ENCODE measurements around the gene CAMK1D.
"Not testable (repeated sequence)": the region's sequence is repeated elsewhere in the genome, so short reads cannot be mapped to it uniquely, and the experiment has no call there.

The CAMK1D gene

GRCh38 chr10:12350925-12351324 is 1.6 kb downstream of the CAMK1D start:
- peak overlapping the region; percentile 77 for H3K4me3 ChIP-seq (ENCODE audit: low read depth, low read length)
- DNase-seq (ENCODE audit: low read depth) = no peak
- TF ChIP-seq, protein P1, sequence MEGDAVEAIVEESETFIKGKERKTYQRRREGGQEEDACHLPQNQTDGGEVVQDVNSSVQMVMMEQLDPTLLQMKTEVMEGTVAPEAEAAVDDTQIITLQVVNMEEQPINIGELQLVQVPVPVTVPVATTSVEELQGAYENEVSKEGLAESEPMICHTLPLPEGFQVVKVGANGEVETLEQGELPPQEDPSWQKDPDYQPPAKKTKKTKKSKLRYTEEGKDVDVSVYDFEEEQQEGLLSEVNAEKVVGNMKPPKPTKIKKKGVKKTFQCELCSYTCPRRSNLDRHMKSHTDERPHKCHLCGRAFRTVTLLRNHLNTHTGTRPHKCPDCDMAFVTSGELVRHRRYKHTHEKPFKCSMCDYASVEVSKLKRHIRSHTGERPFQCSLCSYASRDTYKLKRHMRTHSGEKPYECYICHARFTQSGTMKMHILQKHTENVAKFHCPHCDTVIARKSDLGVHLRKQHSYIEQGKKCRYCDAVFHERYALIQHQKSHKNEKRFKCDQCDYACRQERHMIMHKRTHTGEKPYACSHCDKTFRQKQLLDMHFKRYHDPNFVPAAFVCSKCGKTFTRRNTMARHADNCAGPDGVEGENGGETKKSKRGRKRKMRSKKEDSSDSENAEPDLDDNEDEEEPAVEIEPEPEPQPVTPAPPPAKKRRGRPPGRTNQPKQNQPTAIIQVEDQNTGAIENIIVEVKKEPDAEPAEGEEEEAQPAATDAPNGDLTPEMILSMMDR (IDR thresholded peaks at IDR 0.05; ENCODE audit: low read depth, low read length, missing control alignments) = no peak

- no peak for DNase-seq (ENCODE audit: low read depth)
- TF ChIP-seq, protein P1 (IDR thresholded peaks at IDR 0.05; ENCODE audit: low read depth, low read length, missing control alignments) = no peak
- peak overlapping the region; percentile 77 for H3K4me3 ChIP-seq (ENCODE audit: low read depth, low read length)
Observed at GRCh38 chr10:12351447-12351846, 2.1 kb downstream of the CAMK1D start.

- no peak for DNase-seq (ENCODE audit: low read depth)
- TF ChIP-seq, protein P1 (IDR thresholded peaks at IDR 0.05; ENCODE audit: low read depth, low read length, missing control alignments) = no peak
- no peak overlapping the region for H3K4me3 ChIP-seq (ENCODE audit: low read depth, low read length)
Observed at GRCh38 chr10:12351889-12352288, 2.5 kb downstream of the CAMK1D start.

- no peak for DNase-seq (ENCODE audit: low read depth)
- TF ChIP-seq, protein P1 (IDR thresholded peaks at IDR 0.05; ENCODE audit: low read depth, low read length, missing control alignments) = no peak
- H3K4me3 ChIP-seq (ENCODE audit: low read depth, low read length) = no peak overlapping the region
Observed at GRCh38 chr10:12353399-12354242, 4.3 kb downstream of the CAMK1D start.

DNA sequence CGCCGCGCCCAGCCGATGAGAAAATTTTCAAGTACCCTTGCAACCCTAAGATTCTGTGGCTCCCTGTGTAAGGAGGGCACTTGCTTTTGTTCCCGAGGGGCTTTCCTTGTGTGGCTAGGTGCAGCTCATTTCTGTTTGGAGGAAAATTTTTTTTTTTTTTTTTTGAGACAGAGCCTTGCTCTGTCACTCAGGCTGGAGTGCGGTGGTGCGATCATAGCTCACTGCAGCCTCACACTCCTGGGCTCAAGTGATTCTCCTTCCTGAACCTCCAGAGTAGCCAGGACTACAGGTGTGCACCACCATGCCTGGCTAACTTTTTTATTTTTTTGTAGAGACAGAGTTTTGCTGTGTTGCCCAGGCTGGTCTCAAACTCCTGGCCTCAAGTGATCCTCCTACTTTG is 5.3 kb downstream of the CAMK1D start:
- DNase-seq (ENCODE audit: low read depth) = not testable (repeated sequence)

GRCh38 chr10:12355384-12355783 is 6.0 kb downstream of the CAMK1D start:
- no peak for DNase-seq (ENCODE audit: low read depth)
- TF ChIP-seq, protein P1 (IDR thresholded peaks at IDR 0.05; ENCODE audit: low read depth, low read length, missing control alignments) = no peak
- H3K4me3 ChIP-seq (ENCODE audit: low read depth, low read length) = no peak overlapping the region; the same call in 1 of the 2 replicates

More for the DNA sequence above, 5.3 kb downstream of the CAMK1D start:
- not testable (repeated sequence) for H3K4me3 ChIP-seq (ENCODE audit: low read depth, low read length)

DNA sequence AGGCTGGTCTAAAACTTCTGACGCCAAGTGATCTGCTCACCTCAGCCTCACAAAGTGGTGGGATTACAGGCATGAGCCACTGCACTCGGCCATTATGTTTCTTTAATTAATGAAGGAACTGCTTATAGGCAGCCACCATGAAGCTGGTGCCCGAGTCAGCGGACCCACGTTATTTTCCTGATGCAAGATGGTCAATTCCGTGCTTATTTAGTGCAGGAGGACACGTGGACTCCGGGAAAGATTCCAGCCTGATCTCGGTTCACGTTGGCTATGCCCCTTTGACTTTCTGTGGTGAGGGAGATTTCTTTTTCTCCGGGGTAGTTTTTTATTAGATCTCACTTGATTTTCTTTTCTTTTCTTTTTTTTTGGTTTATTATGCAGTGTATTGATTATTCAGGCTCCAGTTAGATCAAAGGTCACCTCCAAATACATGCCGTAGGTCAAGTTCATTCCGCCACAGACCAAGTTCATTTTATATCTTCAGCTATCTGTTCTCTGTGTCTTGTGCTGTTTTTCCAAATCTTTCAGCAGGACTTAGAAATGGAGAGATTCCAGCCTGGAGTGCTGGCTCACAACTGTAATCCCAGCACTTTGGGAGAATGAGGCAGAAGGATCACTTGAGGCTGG is 8.3 kb downstream of the CAMK1D start:
- H3K4me3 ChIP-seq (ENCODE audit: low read depth, low read length) = no peak overlapping the region
- TF ChIP-seq, protein P1 (IDR thresholded peaks at IDR 0.05; ENCODE audit: low read depth, low read length, missing control alignments) = no peak
- no peak for DNase-seq (ENCODE audit: low read depth)
